Glomerular visceral epithelial cell (primary cell): ENCODE results near the gene ASCC2.
"Not testable (repeated sequence)": the region's sequence is repeated elsewhere in the genome, so short reads cannot be mapped to it uniquely, and the experiment has no call there.

Experiments
- DNase-seq: peaks from one replicate; pipeline ENCODE4 v3.0.0-alpha.2; 2016; ENCODE audit errors: extremely low spot score

The ASCC2 gene

GRCh38 chr22:29754658-29755395, 83.2 kb downstream of the ASCC2 start:
- not testable (repeated sequence) for DNase-seq

GRCh38 chr22:29753808-29754657, 84.0 kb downstream of the ASCC2 start:
- no peak for DNase-seq

- no peak for DNase-seq
Measured at GRCh38 chr22:29751669-29752068, 86.4 kb downstream of the ASCC2 start.

GRCh38 chr22:29750559-29751538, 87.2 kb downstream of the ASCC2 start:
- no peak for DNase-seq

GRCh38 chr22:29750029-29750428, 88.0 kb downstream of the ASCC2 start:
- no peak for DNase-seq

- DNase-seq: no peak
Measured at GRCh38 chr22:29748248-29748893, 89.7 kb downstream of the ASCC2 start.

GRCh38 chr22:29747832-29748231, 90.2 kb downstream of the ASCC2 start:
- no peak for DNase-seq

- peak; percentile 14 for DNase-seq
Measured at GRCh38 chr22:29744902-29745301, 93.2 kb downstream of the ASCC2 start.

GRCh38 chr22:29742326-29742725, 95.7 kb downstream of the ASCC2 start:
- DNase-seq: no peak

GRCh38 chr22:29741926-29742325, 96.1 kb downstream of the ASCC2 start:
- DNase-seq: no peak

GRCh38 chr22:29740216-29740615, 97.9 kb downstream of the ASCC2 start:
- DNase-seq: no peak

- DNase-seq: no peak
Measured at GRCh38 chr22:29739346-29739875, 98.7 kb downstream of the ASCC2 start.
